Gastrocnemius medialis (tissue), 4 donors: ENCODE results near the gene ALG1L2. TPM values are rescaled to one million over a fixed set of nuclear protein-coding genes. Genes with fewer than 3 reads are reported as not detected.
"Not testable (repeated sequence)": the region's sequence is repeated elsewhere in the genome, so short reads cannot be mapped to it uniquely, and the experiment has no call there.

ENCODE experiments used
- ATAC-seq, 2 donors: fragments of 150-250 bp; one replicate each; pipeline ENCODE4 v1.9.1; 2016
- DNase-seq, 2 donors: peaks; one replicate each; pipeline ENCODE4 v3.0.0-alpha.2; 2019
- H3K27ac ChIP-seq, 4 donors: fragments of 200-600 bp; sonication (generic); 1 replicate in 1 of 4; 2 replicates in 3 of 4; pipeline ENCODE4 v1.5.1; 2016 to 2018; ENCODE audit warnings: mild to moderate bottlenecking in 2 of 4, moderate library complexity in 1 of 4
- H3K27me3 ChIP-seq, 3 donors: fragments of 200-600 bp; sonication (generic) in 2 of 3; 1 replicate in 1 of 3; 2 replicates in 2 of 3; pipeline versions ENCODE4 v1.5.1 to v1.6.0; 2016 to 2019; ENCODE audit warnings: mild to moderate bottlenecking in 1 of 3, moderate library complexity in 1 of 3
- H3K36me3 ChIP-seq, 2 donors: fragments of 200-600 bp; sonication (generic) in 1 of 2; one replicate each; pipeline ENCODE4 v1.5.1; 2017 to 2018
- H3K4me1 ChIP-seq, 2 donors: fragments of 200-600 bp; sonication (generic) in 1 of 2; one replicate each; pipeline ENCODE4 v1.5.1; 2016 to 2017; ENCODE audit warnings: mild to moderate bottlenecking in 2 of 2
- H3K4me3 ChIP-seq, 4 donors: fragments of 200-600 bp; sonication (generic) in 3 of 4; 1 replicate in 1 of 4; 2 replicates in 3 of 4; pipeline ENCODE4 v1.5.1; 2016 to 2019; ENCODE audit warnings: mild to moderate bottlenecking in 2 of 4
- H3K9me3 ChIP-seq, 3 donors: fragments of 200-600 bp; sonication (generic) in 2 of 3; 1 replicate in 1 of 3; 2 replicates in 2 of 3; pipeline ENCODE4 v1.5.1; 2016 to 2019
- CTCF ChIP-seq, 5 experiments: fragments of 450-650 bp in 3 of 5; fragments of 200-600 bp in 2 of 5; sonication (generic) in 2 of 5; IDR thresholded peaks in 4 of 5; conservative IDR thresholded peaks in 1 of 5; 1 replicate in 4 of 5; 2 replicates in 1 of 5; pipeline ENCODE4 v1.5.1; 2016 to 2019; ENCODE audit warnings: antibody characterized with exemption in 5 of 5, mild to moderate bottlenecking in 3 of 5, moderate library complexity in 3 of 5
- POLR2A ChIP-seq, 2 donors: fragments of 450-650 bp; IDR thresholded peaks; one replicate each; pipeline ENCODE4 v1.6.1; 2017; ENCODE audit warnings: antibody characterized with exemption in 2 of 2, mild to moderate bottlenecking in 2 of 2, moderate library complexity in 2 of 2
- in situ Hi-C, 4 donors: fragments of 200-750 bp; cut with MboI; loops; one replicate each; pipeline versions ENCODE4 v1.15.0 to v1.8.0; 2017; ENCODE audit warnings: low sequenced_read_pairs in 4 of 4
- intact Hi-C: fragments of 100-400 bp; cut with DNase I; formaldehyde crosslinking; loops from one replicate; pipeline ENCODE4 v1.15.1; 2023; ENCODE audit warnings: low total_unique reads
- total RNA-seq, 4 donors: library from RNA; depleted of rRNA; stranded (reverse); fragments of >200 nt; gene quantifications; one replicate each; pipeline versions ENCODE4 v1.1.0 to v1.2.3, GENCODE V29; 2016

The ALG1L2 gene
- total RNA-seq, 4 donors from 2014 or later = not detected

GRCh38 chr3:130057536-130058266, 23.9 kb upstream of the ALG1L2 start:
- H3K36me3 ChIP-seq, H3K4me3 ChIP-seq, in situ Hi-C loops, H3K9me3 ChIP-seq, intact Hi-C loops, H3K27ac ChIP-seq, H3K4me1 ChIP-seq, DNase-seq, H3K27me3 ChIP-seq, ATAC-seq: not testable (repeated sequence)

GRCh38 chr3:130058267-130058657, 23.4 kb upstream of the ALG1L2 start:
- H3K27ac ChIP-seq, H3K4me3 ChIP-seq, H3K36me3 ChIP-seq, H3K4me1 ChIP-seq, ATAC-seq, in situ Hi-C loops, H3K27me3 ChIP-seq, DNase-seq, H3K9me3 ChIP-seq, intact Hi-C loops: not testable (repeated sequence)

- H3K4me3 ChIP-seq, H3K27me3 ChIP-seq, ATAC-seq, in situ Hi-C loops, H3K4me1 ChIP-seq, H3K27ac ChIP-seq, H3K36me3 ChIP-seq, intact Hi-C loops, DNase-seq, H3K9me3 ChIP-seq: not testable (repeated sequence)
Observed at GRCh38 chr3:130058716-130059115, 22.9 kb upstream of the ALG1L2 start.

GRCh38 chr3:130059162-130059561, 22.5 kb upstream of the ALG1L2 start:
- H3K27ac ChIP-seq, H3K9me3 ChIP-seq, in situ Hi-C loops, H3K27me3 ChIP-seq, ATAC-seq, H3K4me3 ChIP-seq, H3K4me1 ChIP-seq, H3K36me3 ChIP-seq, intact Hi-C loops, DNase-seq: not testable (repeated sequence)

- in situ Hi-C loops (no loop called here), intact Hi-C loops (no loop called here)
- no peaks in the 10 kb centered on the region for H3K27me3 ChIP-seq
- H3K4me3 ChIP-seq = no peak overlapping the region
- no peaks in the 10 kb centered on the region for H3K9me3 ChIP-seq
- no peaks in the 10 kb centered on the region for H3K4me1 ChIP-seq
- DNase-seq (no peak), ATAC-seq (no peak)
- TF ChIP-seq POLR2A (IDR thresholded peaks at IDR 0.05) = no peak
- TF ChIP-seq CTCF (IDR thresholded peaks at IDR 0.05 in 4 of 5, conservative IDR thresholded peaks at IDR 0.05 in 1 of 5) = no peak
- H3K27ac ChIP-seq = no peak overlapping the region
- no peaks in the 10 kb centered on the region for H3K36me3 ChIP-seq
Observed at GRCh38 chr3:130073582-130073981, 8.0 kb upstream of the ALG1L2 start.

- in situ Hi-C loops = no loop called here
- no peak overlapping the region for H3K4me3 ChIP-seq
- no peaks in the 10 kb centered on the region for H3K27me3 ChIP-seq
- H3K9me3 ChIP-seq = no peaks in the 10 kb centered on the region
- intact Hi-C loops = no loop called here
- ATAC-seq (no peak), DNase-seq (no peak)
- H3K36me3 ChIP-seq = no peaks in the 10 kb centered on the region
- H3K27ac ChIP-seq = no peak overlapping the region
- H3K4me1 ChIP-seq = no peaks in the 10 kb centered on the region
- no peak for TF ChIP-seq CTCF (IDR thresholded peaks at IDR 0.05 in 4 of 5, conservative IDR thresholded peaks at IDR 0.05 in 1 of 5)
- no peak for TF ChIP-seq POLR2A (IDR thresholded peaks at IDR 0.05)
Observed at GRCh38 chr3:130077636-130078035, 4.0 kb upstream of the ALG1L2 start.

GRCh38 chr3:130083363-130084090, 1.9 kb downstream of the ALG1L2 start:
- H3K27ac ChIP-seq, ATAC-seq, H3K36me3 ChIP-seq, H3K9me3 ChIP-seq, intact Hi-C loops, DNase-seq, H3K4me3 ChIP-seq, H3K4me1 ChIP-seq, H3K27me3 ChIP-seq, in situ Hi-C loops: not testable (repeated sequence)
